Uterus (tissue), 4 donors: ENCODE results near the gene DNAH17. TPM values are rescaled to one million over a fixed set of nuclear protein-coding genes. Genes with fewer than 3 reads are reported as not detected.

ENCODE experiments used
- DNase-seq, 2 donors: peaks; one replicate each; pipeline ENCODE4 v3.0.0-alpha.2; 2019 to 2020
- H3K27ac ChIP-seq, 2 donors: fragments of 200-600 bp; sonication (generic); 1 replicate in 1 of 2; 2 replicates in 1 of 2; pipeline ENCODE4 v1.5.1; 2016 to 2018
- H3K27me3 ChIP-seq, 2 donors: fragments of 200-600 bp; sonication (generic); one replicate each; pipeline ENCODE4 v1.5.1; 2018 to 2019; ENCODE audit warnings: control low read depth in 1 of 2
- H3K36me3 ChIP-seq, 2 donors: fragments of 200-600 bp; sonication (generic); one replicate each; pipeline ENCODE4 v1.5.1; 2019; ENCODE audit warnings: control low read depth in 1 of 2
- H3K4me1 ChIP-seq, 2 donors: fragments of 200-600 bp; sonication (generic); one replicate each; pipeline ENCODE4 v1.5.1; 2018 to 2019; ENCODE audit warnings: control low read depth in 1 of 2
- H3K4me3 ChIP-seq, 2 donors: fragments of 200-600 bp; sonication (generic); 1 replicate in 1 of 2; 2 replicates in 1 of 2; pipeline ENCODE4 v1.5.1; 2018 to 2019; ENCODE audit warnings: mild to moderate bottlenecking in 1 of 2
- H3K9me3 ChIP-seq, 2 donors: fragments of 200-600 bp; sonication (generic); one replicate each; pipeline ENCODE4 v1.5.1; 2019; ENCODE audit warnings: control low read depth in 1 of 2
- POLR2A ChIP-seq, 2 donors: fragments of 450-650 bp; IDR thresholded peaks; one replicate each; pipeline ENCODE4 v1.6.1; 2016; ENCODE audit warnings: antibody characterized with exemption in 2 of 2, mild to moderate bottlenecking in 1 of 2, moderate library complexity in 1 of 2
- intact Hi-C: fragments of 100-400 bp; cut with DNase I; formaldehyde crosslinking; loops from one replicate; pipeline ENCODE4 v1.15.1; 2023; ENCODE audit warnings: low total_unique reads
- total RNA-seq, 4 donors: library from RNA; depleted of rRNA in 3 of 4; stranded (reverse); fragments of >200 nt in 3 of 4; gene quantifications; one replicate each; pipeline versions ENCODE4 v1.1.0 to v1.2.4, GENCODE V29; 2014 to 2023
- TF ChIP-seq, protein P1 (sequence below), 4 experiments: fragments of 200-600 bp in 2 of 4; fragments of 450-650 bp in 2 of 4; sonication (generic) in 2 of 4; IDR thresholded peaks; one replicate each; pipeline ENCODE4 v1.5.1; 2016 to 2019; ENCODE audit warnings: antibody characterized with exemption in 4 of 4, mild to moderate bottlenecking in 2 of 4, moderate library complexity in 1 of 4
- donor health status: DM: yes; HTN: yes; CAD: no.

DNAH17 gene
- total RNA-seq, 4 donors from 2014 or later: 0.03 to 1.1 TPM; not detected in 2

DNA sequence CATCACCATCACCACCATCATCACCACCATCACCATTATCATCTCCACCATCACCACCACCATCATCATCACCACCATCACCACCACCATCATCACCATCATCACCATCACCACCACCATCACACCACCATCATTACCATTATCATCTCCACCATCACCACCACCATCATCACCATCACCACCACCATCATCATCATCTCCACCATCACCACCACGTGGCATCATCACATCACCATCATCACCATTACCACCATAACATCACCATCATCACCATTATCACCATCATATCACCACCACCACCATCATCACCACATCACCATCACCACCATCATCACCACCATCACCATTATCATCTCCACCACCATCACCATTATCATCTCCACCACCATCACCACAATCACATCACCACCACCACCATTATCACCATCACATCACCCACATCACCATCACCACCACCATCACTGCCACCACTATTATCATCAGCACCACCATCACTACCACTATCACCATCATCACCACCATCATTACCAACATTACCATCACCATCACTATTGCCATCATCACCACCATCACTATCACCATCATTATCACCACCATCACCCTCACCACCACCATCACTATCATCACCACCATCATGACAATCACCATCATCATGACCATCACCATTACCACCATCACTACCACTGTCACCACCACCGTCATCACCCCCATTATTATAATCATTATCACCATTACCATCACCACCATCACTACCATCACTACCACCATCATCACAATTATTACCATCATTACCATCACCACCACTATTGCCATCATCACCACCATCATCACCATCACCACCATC, 99.1 kb downstream of the DNAH17 start:
- Histone ChIP-seq H3K4me3 (no peak overlapping the region), H3K36me3 (no peaks in the 10 kb centered on the region), H3K9me3 (no peaks in the 10 kb centered on the region), H3K27me3 (no peaks in the 10 kb centered on the region), H3K4me1 (no peaks in the 10 kb centered on the region), H3K27ac (no peak overlapping the region)
- intact Hi-C loops: no loop called here
- no peak for TF ChIP-seq POLR2A (IDR thresholded peaks at IDR 0.05)
- no peak for DNase-seq

- H3K27ac ChIP-seq: no peak overlapping the region
- intact Hi-C loops: no loop called here
- no peaks in the 10 kb centered on the region for H3K36me3 ChIP-seq
- H3K27me3 ChIP-seq: no peaks in the 10 kb centered on the region
- DNase-seq: no peak
- H3K9me3 ChIP-seq: no peaks in the 10 kb centered on the region
- H3K4me1 ChIP-seq: no peaks in the 10 kb centered on the region
- H3K4me3 ChIP-seq: no peak overlapping the region
- TF ChIP-seq, protein P1, sequence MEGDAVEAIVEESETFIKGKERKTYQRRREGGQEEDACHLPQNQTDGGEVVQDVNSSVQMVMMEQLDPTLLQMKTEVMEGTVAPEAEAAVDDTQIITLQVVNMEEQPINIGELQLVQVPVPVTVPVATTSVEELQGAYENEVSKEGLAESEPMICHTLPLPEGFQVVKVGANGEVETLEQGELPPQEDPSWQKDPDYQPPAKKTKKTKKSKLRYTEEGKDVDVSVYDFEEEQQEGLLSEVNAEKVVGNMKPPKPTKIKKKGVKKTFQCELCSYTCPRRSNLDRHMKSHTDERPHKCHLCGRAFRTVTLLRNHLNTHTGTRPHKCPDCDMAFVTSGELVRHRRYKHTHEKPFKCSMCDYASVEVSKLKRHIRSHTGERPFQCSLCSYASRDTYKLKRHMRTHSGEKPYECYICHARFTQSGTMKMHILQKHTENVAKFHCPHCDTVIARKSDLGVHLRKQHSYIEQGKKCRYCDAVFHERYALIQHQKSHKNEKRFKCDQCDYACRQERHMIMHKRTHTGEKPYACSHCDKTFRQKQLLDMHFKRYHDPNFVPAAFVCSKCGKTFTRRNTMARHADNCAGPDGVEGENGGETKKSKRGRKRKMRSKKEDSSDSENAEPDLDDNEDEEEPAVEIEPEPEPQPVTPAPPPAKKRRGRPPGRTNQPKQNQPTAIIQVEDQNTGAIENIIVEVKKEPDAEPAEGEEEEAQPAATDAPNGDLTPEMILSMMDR (IDR thresholded peaks at IDR 0.05): no peak
- TF ChIP-seq POLR2A (IDR thresholded peaks at IDR 0.05): no peak
Measured at GRCh38 chr17:78476973-78477372, 100.2 kb downstream of the DNAH17 start.

- no peaks in the 10 kb centered on the region for H3K4me1 ChIP-seq
- no peaks in the 10 kb centered on the region for H3K9me3 ChIP-seq
- no peak for TF ChIP-seq POLR2A (IDR thresholded peaks at IDR 0.05)
- TF ChIP-seq, protein P1 (IDR thresholded peaks at IDR 0.05): no peak
- H3K36me3 ChIP-seq: no peaks in the 10 kb centered on the region
- no peak overlapping the region for H3K4me3 ChIP-seq
- no peak for DNase-seq
- intact Hi-C loops: no loop called here
- H3K27me3 ChIP-seq: no peaks in the 10 kb centered on the region
- H3K27ac ChIP-seq: no peak overlapping the region
Measured at GRCh38 chr17:78476149-78476548, 101.0 kb downstream of the DNAH17 start.

GRCh38 chr17:78475211-78475610, 102.0 kb downstream of the DNAH17 start:
- no peak for TF ChIP-seq POLR2A (IDR thresholded peaks at IDR 0.05)
- TF ChIP-seq, protein P1 (IDR thresholded peaks at IDR 0.05): no peak
- H3K36me3 ChIP-seq: no peaks in the 10 kb centered on the region

GRCh38 chr17:78474614-78475146, 102.5 kb downstream of the DNAH17 start:
- H3K36me3 ChIP-seq: no peaks in the 10 kb centered on the region
- no peaks in the 10 kb centered on the region for H3K27me3 ChIP-seq
- no peak for DNase-seq
- TF ChIP-seq POLR2A (IDR thresholded peaks at IDR 0.05): no peak
- TF ChIP-seq, protein P1 (IDR thresholded peaks at IDR 0.05): no peak
- no peaks in the 10 kb centered on the region for H3K9me3 ChIP-seq
- no peak overlapping the region for H3K4me3 ChIP-seq
- intact Hi-C loops: no loop called here
- H3K27ac ChIP-seq: no peak overlapping the region
- H3K4me1 ChIP-seq: no peaks in the 10 kb centered on the region

More at GRCh38 chr17:78475211-78475610, 102.0 kb downstream of the DNAH17 start:
- H3K27me3 ChIP-seq: no peaks in the 10 kb centered on the region
- no peaks in the 10 kb centered on the region for H3K9me3 ChIP-seq
- intact Hi-C loops: no loop called here
- no peak overlapping the region for H3K27ac ChIP-seq
- H3K4me1 ChIP-seq: no peaks in the 10 kb centered on the region
- no peak overlapping the region for H3K4me3 ChIP-seq
- no peak for DNase-seq
